ENCODE data around the gene DHH. TPM values are rescaled to one million over a fixed set of nuclear protein-coding genes. Genes with fewer than 3 reads are reported as not detected.

Gene DHH
- total and polyA plus RNA-seq, 4 donors, result 0.16 to 2.6 (median 0.95) TPM

GRCh38 chr12:49084438-49084837, 10.2 kb downstream of the DHH start:
- no peak overlapping the region for H3K4me3 ChIP-seq
- 95 to 98% methylated on average over 3 of the region's 3 CpGs for WGBS, 2 donors
- ATAC-seq (ENCODE audit: insufficient read depth, low FRiP score), result no peak

DNA sequence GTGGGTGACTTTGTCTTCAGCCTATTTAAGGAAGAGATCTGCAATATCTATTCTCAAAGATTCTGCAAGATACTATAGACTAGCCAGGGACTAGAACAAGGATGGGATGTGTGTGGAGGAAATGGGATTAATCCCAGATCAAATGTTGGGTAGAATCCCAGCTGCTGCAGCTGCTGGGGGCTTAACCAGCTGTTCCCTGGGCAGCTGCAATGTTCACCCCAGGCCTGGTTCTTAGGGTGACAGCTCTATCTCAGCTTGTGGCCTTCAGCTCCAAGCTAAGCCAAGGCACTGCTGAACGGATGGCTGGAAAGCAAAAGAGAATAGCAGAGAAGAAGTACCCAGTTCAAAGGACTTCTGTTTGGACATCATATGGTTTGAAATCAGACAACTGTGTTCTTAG, 14.8 kb downstream of the DHH start:
- no peaks in the 10 kb centered on the region for H3K27me3 ChIP-seq (ENCODE audit: control insufficient read depth in 3 of 3, insufficient read depth in 3 of 3, low read length in 2 of 3)
- H3K4me1 ChIP-seq (ENCODE audit: control insufficient read depth in 5 of 5, insufficient read depth in 5 of 5, low read length in 5 of 5), result no peaks in the 10 kb centered on the region
- no peak overlapping the region for H3K27ac ChIP-seq (ENCODE audit: low read depth in 1 of 2, low read length in 1 of 2)
- no peak overlapping the region for H3K4me3 ChIP-seq
- H3K9ac ChIP-seq (ENCODE audit: insufficient read depth in 1 of 2, low read length in 2 of 2), result no peak overlapping the region
- TF ChIP-seq, protein P1, sequence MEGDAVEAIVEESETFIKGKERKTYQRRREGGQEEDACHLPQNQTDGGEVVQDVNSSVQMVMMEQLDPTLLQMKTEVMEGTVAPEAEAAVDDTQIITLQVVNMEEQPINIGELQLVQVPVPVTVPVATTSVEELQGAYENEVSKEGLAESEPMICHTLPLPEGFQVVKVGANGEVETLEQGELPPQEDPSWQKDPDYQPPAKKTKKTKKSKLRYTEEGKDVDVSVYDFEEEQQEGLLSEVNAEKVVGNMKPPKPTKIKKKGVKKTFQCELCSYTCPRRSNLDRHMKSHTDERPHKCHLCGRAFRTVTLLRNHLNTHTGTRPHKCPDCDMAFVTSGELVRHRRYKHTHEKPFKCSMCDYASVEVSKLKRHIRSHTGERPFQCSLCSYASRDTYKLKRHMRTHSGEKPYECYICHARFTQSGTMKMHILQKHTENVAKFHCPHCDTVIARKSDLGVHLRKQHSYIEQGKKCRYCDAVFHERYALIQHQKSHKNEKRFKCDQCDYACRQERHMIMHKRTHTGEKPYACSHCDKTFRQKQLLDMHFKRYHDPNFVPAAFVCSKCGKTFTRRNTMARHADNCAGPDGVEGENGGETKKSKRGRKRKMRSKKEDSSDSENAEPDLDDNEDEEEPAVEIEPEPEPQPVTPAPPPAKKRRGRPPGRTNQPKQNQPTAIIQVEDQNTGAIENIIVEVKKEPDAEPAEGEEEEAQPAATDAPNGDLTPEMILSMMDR (IDR thresholded peaks at IDR 0.05; ENCODE audit: control extremely low read depth, extremely low read depth), result no peak
- no peak for DNase-seq
- H3K9me3 ChIP-seq (ENCODE audit: control insufficient read depth in 4 of 4, insufficient read depth in 3 of 4, low read length in 3 of 4), result no peaks in the 10 kb centered on the region
- WGBS, 2 donors, result 76 to 91% methylated on average over 1 of the region's 1 CpG
- no peak for ATAC-seq (ENCODE audit: insufficient read depth, low FRiP score)
- no peaks in the 10 kb centered on the region for H3K36me3 ChIP-seq (ENCODE audit: control insufficient read depth in 4 of 4, insufficient read depth in 4 of 4, low read length in 4 of 4)

More at GRCh38 chr12:49084438-49084837, 10.2 kb downstream of the DHH start:
- Histone ChIP-seq H3K4me1 (ENCODE audit: control insufficient read depth in 5 of 5, insufficient read depth in 5 of 5, low read length in 5 of 5) (peaks cover 0 to 6% (median 0%) of the 10 kb centered on the region in 5 donors), H3K27ac (ENCODE audit: low read depth in 1 of 2, low read length in 1 of 2) (no peak overlapping the region), H3K27me3 (ENCODE audit: control insufficient read depth in 3 of 3, insufficient read depth in 3 of 3, low read length in 2 of 3) (peaks cover 0 to 19% (median 15%) of the 10 kb centered on the region in 3 donors), H3K9me3 (ENCODE audit: control insufficient read depth in 4 of 4, insufficient read depth in 3 of 4, low read length in 3 of 4) (no peaks in the 10 kb centered on the region), H3K36me3 (ENCODE audit: control insufficient read depth in 4 of 4, insufficient read depth in 4 of 4, low read length in 4 of 4) (no peaks in the 10 kb centered on the region), H3K9ac (ENCODE audit: insufficient read depth in 1 of 2, low read length in 2 of 2) (no peak overlapping the region)
- TF ChIP-seq, protein P1 (IDR thresholded peaks at IDR 0.05; ENCODE audit: control extremely low read depth, extremely low read depth), result no peak
- no peak for DNase-seq

GRCh38 chr12:49070971-49071370, 23.6 kb downstream of the DHH start:
- Histone ChIP-seq H3K4me3 (no peak overlapping the region), H3K36me3 (ENCODE audit: control insufficient read depth in 4 of 4, insufficient read depth in 4 of 4, low read length in 4 of 4) (no peaks in the 10 kb centered on the region), H3K4me1 (ENCODE audit: control insufficient read depth in 5 of 5, insufficient read depth in 5 of 5, low read length in 5 of 5) (peaks cover 0 to 15% (median 3%) of the 10 kb centered on the region in 5 donors), H3K27me3 (ENCODE audit: control insufficient read depth in 3 of 3, insufficient read depth in 3 of 3, low read length in 2 of 3) (no peaks in the 10 kb centered on the region), H3K27ac (ENCODE audit: low read depth in 1 of 2, low read length in 1 of 2) (no peak overlapping the region), H3K9ac (ENCODE audit: insufficient read depth in 1 of 2, low read length in 2 of 2) (no peak overlapping the region), H3K9me3 (ENCODE audit: control insufficient read depth in 4 of 4, insufficient read depth in 3 of 4, low read length in 3 of 4) (no peaks in the 10 kb centered on the region)
- no peak for DNase-seq
- TF ChIP-seq, protein P1 (IDR thresholded peaks at IDR 0.05; ENCODE audit: control extremely low read depth, extremely low read depth), result no peak
- WGBS, 2 donors, result 94 to 96% methylated on average over 11 of the region's 11 CpGs
- ATAC-seq (ENCODE audit: insufficient read depth, low FRiP score), result no peak
